OCI-LY1 (cell line): ENCODE measurements around the gene AGPS.

ENCODE experiments used
- H2AFZ ChIP-seq: fragments of 200-600 bp; sonication (generic), shearing (Covaris generic); 2 replicates; pipeline ENCODE4 v1.6.0; 2014; ENCODE audit warnings: antibody characterized with exemption, mild to moderate bottlenecking, low read length
- H3F3A ChIP-seq: fragments of 200-600 bp; sonication (generic), shearing (Covaris generic); 2 replicates; pipeline ENCODE4 v1.6.0; 2014; ENCODE audit warnings: mild to moderate bottlenecking, antibody characterized with exemption, low read length, moderate library complexity; ENCODE audit not compliant: insufficient read depth
- H3K27ac ChIP-seq: fragments of 200-600 bp; sonication (generic); 2 replicates; pipeline ENCODE4 v1.5.1; 2014; ENCODE audit warnings: low read length, mixed run types, mild to moderate bottlenecking, low read depth; ENCODE audit not compliant: poor library complexity, severe bottlenecking
- H3K27me3 ChIP-seq: fragments of 200-600 bp; sonication (generic); 2 replicates; pipeline ENCODE4 v1.6.0; 2014; ENCODE audit warnings: antibody characterized with exemption, mild to moderate bottlenecking, low read length, moderate library complexity; ENCODE audit not compliant: insufficient read depth
- H3K36me3 ChIP-seq: fragments of 200-600 bp; sonication (generic); 2 replicates; pipeline ENCODE4 v1.6.1; 2014; ENCODE audit warnings: mild to moderate bottlenecking, antibody characterized with exemption, low read length, moderate library complexity, mixed read lengths; ENCODE audit not compliant: insufficient read depth
- H3K4me1 ChIP-seq: fragments of 200-600 bp; sonication (generic); 2 replicates; pipeline ENCODE4 v1.5.1; 2014; ENCODE audit warnings: mild to moderate bottlenecking, low read length, moderate library complexity; ENCODE audit not compliant: insufficient read depth, severe bottlenecking
- H3K4me2 ChIP-seq: fragments of 200-600 bp; sonication (generic), shearing (Covaris generic); 2 replicates; pipeline ENCODE4 v1.6.1; 2014; ENCODE audit warnings: low read length
- H3K4me3 ChIP-seq: fragments of 200-600 bp; sonication (generic); 2 replicates; pipeline ENCODE4 v1.5.1; 2014; ENCODE audit warnings: low read length, low read depth, mild to moderate bottlenecking, mixed read lengths; ENCODE audit not compliant: poor library complexity, severe bottlenecking
- H3K79me2 ChIP-seq: fragments of 200-600 bp; shearing (Covaris generic); 2 replicates; pipeline ENCODE4 v1.6.1; 2016; ENCODE audit warnings: mixed run types, low read length, mixed read lengths; ENCODE audit not compliant: insufficient read depth
- H3K9ac ChIP-seq: fragments of 200-600 bp; sonication (generic), shearing (Covaris generic); 2 replicates; pipeline ENCODE4 v1.6.1; 2014; ENCODE audit warnings: mild to moderate bottlenecking, low read length, mixed read lengths
- H3K9me2 ChIP-seq: fragments of 200-600 bp; sonication (generic), shearing (Covaris generic); 2 replicates; pipeline ENCODE4 v1.6.1; 2014; ENCODE audit warnings: low read depth, mild to moderate bottlenecking, low read length, mixed read lengths
- H3K9me3 ChIP-seq: fragments of 200-600 bp; shearing (Covaris generic); 2 replicates; pipeline ENCODE4 v1.6.1; 2014; ENCODE audit warnings: low read length, mixed read lengths
- H4K20me1 ChIP-seq: fragments of 200-600 bp; sonication (generic), shearing (Covaris generic); 2 replicates; pipeline ENCODE4 v1.6.0; 2016; ENCODE audit warnings: mild to moderate bottlenecking, low read length; ENCODE audit not compliant: insufficient read depth
- CTCF ChIP-seq: fragments of 200-600 bp; sonication (generic), shearing (Covaris generic); IDR thresholded peaks from 2 replicates; pipeline ENCODE4 v1.5.1; 2017; ENCODE audit warnings: mild to moderate bottlenecking, antibody characterized with exemption, low read length, moderate library complexity, mixed read lengths
- EZH2 ChIP-seq: fragments of 200-600 bp; sonication (generic), shearing (Covaris generic); IDR thresholded peaks from 2 replicates; pipeline ENCODE4 v1.8.0; 2017; ENCODE audit warnings: borderline replicate concordance, mixed run types, mild to moderate bottlenecking, antibody characterized with exemption, low read length, moderate library complexity, mixed read lengths

The AGPS gene

GRCh38 chr2:177495945-177496344 lies 103.4 kb downstream of the AGPS start:
- H3K4me1 ChIP-seq: no peaks in the 10 kb centered on the region
- H3K9ac ChIP-seq: no peak overlapping the region
- no peaks in the 10 kb centered on the region for H3K27me3 ChIP-seq
- no peaks in the 10 kb centered on the region for H4K20me1 ChIP-seq
- no peak overlapping the region for H3K4me2 ChIP-seq
- no peak overlapping the region for H3K4me3 ChIP-seq
- no peak overlapping the region for H2AFZ ChIP-seq
- no peaks in the 10 kb centered on the region for H3F3A ChIP-seq
- no peaks in the 10 kb centered on the region for H3K9me2 ChIP-seq
- TF ChIP-seq CTCF (no peak), EZH2 (no peak)
- H3K9me3 ChIP-seq: no peaks in the 10 kb centered on the region
- peaks cover 9% of the 10 kb centered on the region; the same call in 1 of the 2 replicates for H3K36me3 ChIP-seq
- H3K79me2 ChIP-seq: no peaks in the 10 kb centered on the region
- no peak overlapping the region for H3K27ac ChIP-seq

GRCh38 chr2:177496921-177497320 lies 104.3 kb downstream of the AGPS start:
- Histone ChIP-seq H3K4me3 (no peak overlapping the region), H3K9me2 (no peaks in the 10 kb centered on the region), H3F3A (no peaks in the 10 kb centered on the region), H4K20me1 (no peaks in the 10 kb centered on the region), H2AFZ (no peak overlapping the region), H3K27me3 (no peaks in the 10 kb centered on the region), H3K36me3 (peaks cover 9% of the 10 kb centered on the region; the same call in 1 of the 2 replicates), H3K79me2 (no peaks in the 10 kb centered on the region), H3K9me3 (no peaks in the 10 kb centered on the region), H3K4me2 (no peak overlapping the region), H3K9ac (no peak overlapping the region), H3K4me1 (no peaks in the 10 kb centered on the region), H3K27ac (no peak overlapping the region)
- no peak for TF ChIP-seq EZH2
- TF ChIP-seq CTCF: no peak

GRCh38 chr2:177501186-177501585 lies 108.6 kb downstream of the AGPS start:
- Histone ChIP-seq H3K9ac (no peak overlapping the region), H3F3A (no peaks in the 10 kb centered on the region), H3K4me3 (no peak overlapping the region), H2AFZ (no peak overlapping the region), H3K36me3 (no peaks in the 10 kb centered on the region; the same call in 1 of the 2 replicates), H3K4me1 (no peaks in the 10 kb centered on the region), H3K9me2 (no peaks in the 10 kb centered on the region), H3K27me3 (no peaks in the 10 kb centered on the region), H3K4me2 (no peak overlapping the region), H3K27ac (no peak overlapping the region), H4K20me1 (no peaks in the 10 kb centered on the region), H3K79me2 (no peaks in the 10 kb centered on the region), H3K9me3 (no peaks in the 10 kb centered on the region)
- TF ChIP-seq EZH2 (no peak), CTCF (no peak)
